Smooth muscle cell (in vitro differentiated cells): ENCODE data around the gene ARPC2. TPM values are rescaled to one million over a fixed set of nuclear protein-coding genes. Genes with fewer than 3 reads are reported as not detected.

Source experiments
- DNase-seq: peaks from one replicate; lab custom pipeline; 2025; ENCODE audit not compliant: unreplicated experiment; lab: John Stamatoyannopoulos, UW
- H2AFZ ChIP-seq: fragments of 200-600 bp; sonication (generic); 2 replicates; pipeline ENCODE4 v1.6.0; 2016; ENCODE audit warnings: antibody characterized with exemption, low read depth, mild to moderate bottlenecking
- H3F3A ChIP-seq: fragments of 200-600 bp; sonication (generic); 2 replicates; pipeline ENCODE4 v1.6.0; 2017; ENCODE audit warnings: antibody characterized with exemption, low read depth
- H3K27ac ChIP-seq: fragments of 200-600 bp; sonication (generic); 2 replicates; pipeline ENCODE4 v1.5.1; 2016; ENCODE audit warnings: low read depth, mild to moderate bottlenecking
- H3K27me3 ChIP-seq: fragments of 200-600 bp; sonication (generic); 2 replicates; pipeline ENCODE4 v1.6.1; 2016; ENCODE audit warnings: low read depth, mild to moderate bottlenecking
- H3K36me3 ChIP-seq: fragments of 200-600 bp; sonication (generic); 2 replicates; pipeline ENCODE4 v1.5.1; 2016; ENCODE audit warnings: low read depth
- H3K4me1 ChIP-seq: fragments of 200-600 bp; sonication (generic); 2 replicates; pipeline ENCODE4 v1.5.1; 2016; ENCODE audit warnings: low read depth
- H3K4me2 ChIP-seq: fragments of 200-600 bp; sonication (generic); 2 replicates; pipeline ENCODE4 v1.6.0; 2016; ENCODE audit warnings: mild to moderate bottlenecking
- H3K4me3 ChIP-seq: fragments of 200-600 bp; sonication (generic); 2 replicates; pipeline ENCODE4 v1.5.1; 2016; ENCODE audit warnings: mild to moderate bottlenecking
- H3K79me2 ChIP-seq: fragments of 200-600 bp; sonication (generic); 2 replicates; pipeline ENCODE4 v1.6.0; 2016; ENCODE audit warnings: low read depth, mild to moderate bottlenecking
- H3K9ac ChIP-seq: fragments of 200-600 bp; sonication (generic); 2 replicates; pipeline ENCODE4 v1.6.0; 2016; ENCODE audit warnings: low read depth
- H3K9me3 ChIP-seq: fragments of 200-600 bp; sonication (generic); replicated peaks from 2 replicates; pipeline ENCODE4 v1.5.1; 2016; ENCODE audit warnings: low read depth
- H4K20me1 ChIP-seq: fragments of 200-600 bp; sonication (generic); 2 replicates; pipeline ENCODE4 v1.6.0; 2016; ENCODE audit warnings: low read depth
- WGBS: methylation state at CpG from one replicate; pipeline ENCODE4 v1.1.7; 2016; ENCODE audit warnings: low lambda C conversion rate; 5-methylcytosine and 5-hydroxymethylcytosine counted together
- polyA plus RNA-seq: library from polyadenylated mRNA; unstranded; fragments of >200 nt; fragmentation: Nextera tagmentation; extraction: Ambion mirVana; gene quantifications from 2 replicates; pipeline ENCODE4 v1.2.1, GENCODE V29; 2016
- total RNA-seq: library from RNA; depleted of rRNA; stranded (reverse); fragments of >200 nt; gene quantifications from 2 replicates; pipeline ENCODE4 v1.2.3, GENCODE V29; 2014
- TF ChIP-seq, protein P1 (sequence below): fragments of 200-600 bp; sonication (generic); IDR thresholded peaks from 2 replicates; pipeline ENCODE4 v1.5.1; 2017; ENCODE audit warnings: borderline replicate concordance, mild to moderate bottlenecking, antibody characterized with exemption; ENCODE audit not compliant: insufficient read depth, poor library complexity, severe bottlenecking

The ARPC2 gene
- total and polyA plus RNA-seq, 2 experiments from 2014 or later, result 653 to 858 TPM

GRCh38 chr2:218238887-218239286 lies 21.9 kb downstream of the ARPC2 start:
- Histone ChIP-seq H3K9ac (no peak overlapping the region), H3K4me2 (no peak overlapping the region), H3K36me3 (peaks cover 38% of the 10 kb centered on the region), H4K20me1 (peaks cover 96% of the 10 kb centered on the region), H3K4me3 (no peak overlapping the region), H2AFZ (no peak overlapping the region), H3K4me1 (no peaks in the 10 kb centered on the region), H3K9me3 (no peaks in the 10 kb centered on the region), H3K27me3 (no peaks in the 10 kb centered on the region), H3F3A (peaks cover 44% of the 10 kb centered on the region), H3K27ac (peak overlapping the region; percentile 66), H3K79me2 (peaks cover 59% of the 10 kb centered on the region)
- TF ChIP-seq, protein P1, sequence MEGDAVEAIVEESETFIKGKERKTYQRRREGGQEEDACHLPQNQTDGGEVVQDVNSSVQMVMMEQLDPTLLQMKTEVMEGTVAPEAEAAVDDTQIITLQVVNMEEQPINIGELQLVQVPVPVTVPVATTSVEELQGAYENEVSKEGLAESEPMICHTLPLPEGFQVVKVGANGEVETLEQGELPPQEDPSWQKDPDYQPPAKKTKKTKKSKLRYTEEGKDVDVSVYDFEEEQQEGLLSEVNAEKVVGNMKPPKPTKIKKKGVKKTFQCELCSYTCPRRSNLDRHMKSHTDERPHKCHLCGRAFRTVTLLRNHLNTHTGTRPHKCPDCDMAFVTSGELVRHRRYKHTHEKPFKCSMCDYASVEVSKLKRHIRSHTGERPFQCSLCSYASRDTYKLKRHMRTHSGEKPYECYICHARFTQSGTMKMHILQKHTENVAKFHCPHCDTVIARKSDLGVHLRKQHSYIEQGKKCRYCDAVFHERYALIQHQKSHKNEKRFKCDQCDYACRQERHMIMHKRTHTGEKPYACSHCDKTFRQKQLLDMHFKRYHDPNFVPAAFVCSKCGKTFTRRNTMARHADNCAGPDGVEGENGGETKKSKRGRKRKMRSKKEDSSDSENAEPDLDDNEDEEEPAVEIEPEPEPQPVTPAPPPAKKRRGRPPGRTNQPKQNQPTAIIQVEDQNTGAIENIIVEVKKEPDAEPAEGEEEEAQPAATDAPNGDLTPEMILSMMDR, result no peak
- 12% methylated on average over 1 of the region's 1 CpG for WGBS
- no peak for DNase-seq

DNA sequence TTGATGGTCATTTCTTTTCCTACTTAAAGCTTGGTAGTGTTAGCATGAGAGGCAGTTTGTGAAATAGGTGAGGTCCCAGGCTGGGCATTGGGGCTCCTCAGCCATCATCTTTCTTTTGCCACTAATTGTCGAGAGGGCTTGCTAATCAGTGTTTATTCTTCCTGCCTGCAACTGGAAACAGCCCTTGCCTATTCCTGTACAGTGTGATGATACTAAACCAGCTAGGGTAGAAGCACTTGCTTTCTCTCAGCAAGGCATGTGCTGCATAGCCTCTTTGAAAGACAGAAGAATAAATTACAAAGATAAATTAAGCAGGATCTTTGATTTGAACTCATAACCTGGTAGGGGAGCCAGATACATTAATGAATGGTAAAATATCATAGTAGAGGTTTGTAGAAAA lies 27.2 kb downstream of the ARPC2 start:
- WGBS, result 89% methylated on average over 1 of the region's 1 CpG
- peaks cover 49% of the 10 kb centered on the region for H3K36me3 ChIP-seq
- H3K27me3 ChIP-seq, result no peaks in the 10 kb centered on the region
- TF ChIP-seq, protein P1, result no peak
- H3K4me2 ChIP-seq, result no peak overlapping the region
- no peak overlapping the region for H2AFZ ChIP-seq
- H3K9me3 ChIP-seq, result no peaks in the 10 kb centered on the region
- peaks cover 99% of the 10 kb centered on the region for H4K20me1 ChIP-seq
- peaks cover 20% of the 10 kb centered on the region for H3F3A ChIP-seq
- no peak for DNase-seq
- H3K9ac ChIP-seq, result no peak overlapping the region
- no peak overlapping the region for H3K4me3 ChIP-seq
- H3K4me1 ChIP-seq, result no peaks in the 10 kb centered on the region
- H3K27ac ChIP-seq, result no peak overlapping the region
- peaks cover 66% of the 10 kb centered on the region for H3K79me2 ChIP-seq

GRCh38 chr2:218244665-218245064 lies 27.7 kb downstream of the ARPC2 start:
- Histone ChIP-seq H3K9ac (no peak overlapping the region), H3K4me1 (no peaks in the 10 kb centered on the region), H4K20me1 (peaks cover 99% of the 10 kb centered on the region), H3K4me2 (no peak overlapping the region), H3K79me2 (peaks cover 62% of the 10 kb centered on the region), H3K9me3 (no peaks in the 10 kb centered on the region), H3K36me3 (peaks cover 53% of the 10 kb centered on the region), H3F3A (peaks cover 21% of the 10 kb centered on the region), H3K27ac (no peak overlapping the region), H2AFZ (no peak overlapping the region), H3K4me3 (no peak overlapping the region), H3K27me3 (no peaks in the 10 kb centered on the region)
- TF ChIP-seq, protein P1, result no peak
- WGBS, result 87% methylated on average over 2 of the region's 2 CpGs
- DNase-seq, result no peak

DNA sequence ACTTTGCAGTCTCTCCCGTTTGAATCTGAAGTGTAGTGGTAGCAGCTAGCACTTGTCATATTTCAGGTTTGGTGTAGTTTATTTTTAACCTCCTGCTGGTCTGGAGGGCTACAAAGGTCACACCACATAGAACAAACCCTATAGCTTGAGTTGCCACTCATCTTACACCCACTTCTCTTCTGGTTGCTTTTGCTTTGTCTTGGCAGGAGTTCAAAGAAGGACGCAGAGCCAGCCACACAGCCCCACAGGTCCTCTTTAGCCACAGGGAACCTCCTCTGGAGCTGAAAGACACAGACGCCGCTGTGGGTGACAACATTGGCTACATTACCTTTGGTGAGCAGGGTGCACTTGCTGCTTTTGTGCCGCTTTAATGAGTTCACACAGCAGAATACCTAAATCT lies 28.2 kb downstream of the ARPC2 start:
- Histone ChIP-seq H3K27ac (no peak overlapping the region), H3K9ac (no peak overlapping the region), H3K4me2 (no peak overlapping the region), H3K79me2 (peaks cover 64% of the 10 kb centered on the region), H3F3A (peaks cover 22% of the 10 kb centered on the region), H3K36me3 (peaks cover 57% of the 10 kb centered on the region), H3K27me3 (no peaks in the 10 kb centered on the region), H4K20me1 (peaks cover 100% of the 10 kb centered on the region), H3K4me3 (no peak overlapping the region), H2AFZ (no peak overlapping the region), H3K4me1 (no peaks in the 10 kb centered on the region), H3K9me3 (no peaks in the 10 kb centered on the region)
- no peak for DNase-seq
- TF ChIP-seq, protein P1, result no peak
- 97% methylated on average over 5 of the region's 5 CpGs for WGBS
